HK-2 (cell line): ENCODE data around the gene RANBP1.
"Not testable (repeated sequence)": the region's sequence is repeated elsewhere in the genome, so short reads cannot be mapped to it uniquely, and the experiment has no call there.

ENCODE experiments used
- DNase-seq: peaks from one replicate; pipeline ENCODE4 v3.0.0-alpha.2; 2018; ENCODE audit not compliant: unreplicated experiment

The RANBP1 gene

GRCh38 chr22:20115691-20116375, at the start of gene RANBP1:
Gene RANBP1, plus strand, starts transcription at chr22:20116104. Its CDS starts 81 bp downstream, at chr22:20116185.
- no peak for DNase-seq

GRCh38 chr22:20066617-20067383, 49.1 kb upstream of the RANBP1 start:
- no peak for DNase-seq

GRCh38 chr22:20067384-20067682, 48.6 kb upstream of the RANBP1 start:
- DNase-seq = not testable (repeated sequence)

GRCh38 chr22:20068640-20069039, 47.3 kb upstream of the RANBP1 start:
- no peak for DNase-seq

GRCh38 chr22:20069331-20070042, 46.4 kb upstream of the RANBP1 start:
- no peak for DNase-seq

GRCh38 chr22:20071524-20071972, 44.4 kb upstream of the RANBP1 start:
- DNase-seq = no peak

GRCh38 chr22:20076627-20077172, 39.2 kb upstream of the RANBP1 start:
- DNase-seq = no peak

- DNase-seq = peak; percentile 90
Observed at GRCh38 chr22:20079745-20080444, 36.0 kb upstream of the RANBP1 start, which contains the start of gene DGCR8. Gene DGCR8, plus strand, starts transcription at chr22:20080241. Its CDS starts 5,723 bp downstream, at chr22:20085964.

GRCh38 chr22:20080445-20080775, 35.5 kb upstream of the RANBP1 start:
- DNase-seq = peak; percentile 52

GRCh38 chr22:20080776-20081654, 34.9 kb upstream of the RANBP1 start:
- DNase-seq = peak; percentile 56

- DNase-seq = no peak
Observed at GRCh38 chr22:20083157-20083890, 32.6 kb upstream of the RANBP1 start.

GRCh38 chr22:20083891-20084546, 31.9 kb upstream of the RANBP1 start:
- no peak for DNase-seq

GRCh38 chr22:20084547-20085413, 31.1 kb upstream of the RANBP1 start:
- no peak for DNase-seq

- DNase-seq = no peak
Observed at GRCh38 chr22:20085651-20086050, 30.3 kb upstream of the RANBP1 start.

GRCh38 chr22:20086101-20086599, 29.8 kb upstream of the RANBP1 start:
- no peak for DNase-seq

GRCh38 chr22:20086763-20087162, 29.1 kb upstream of the RANBP1 start:
- DNase-seq = no peak

- DNase-seq = no peak
Observed at GRCh38 chr22:20087319-20088262, 28.3 kb upstream of the RANBP1 start.
